Motor neuron (in vitro differentiated cells): ENCODE results near the gene ARPC2. TPM values are rescaled to one million over a fixed set of nuclear protein-coding genes. Genes with fewer than 3 reads are reported as not detected.
A peak's percentile ranks its signal among the peaks of the same experiment; 100 is the strongest.

Source experiments
- ATAC-seq, 8 experiments: fragments of 200-7000 bp; cut with Tn5 transposase; replicated peaks in 6 of 8; 2 replicates each; pipeline ENCODE4 v1.8.0; 2021; ENCODE audit warnings: mild to moderate bottlenecking in 8 of 8, moderate library complexity in 8 of 8
- H3K27ac ChIP-seq, 2 donors: fragments of 250-450 bp; sonication (Bioruptor Pico); 2 replicates each; pipeline ENCODE4 v1.9.0; 2021; ENCODE audit warnings: antibody characterized with exemption in 2 of 2, mild to moderate bottlenecking in 2 of 2, moderate library complexity in 1 of 2
- H3K4me1 ChIP-seq, 2 donors: fragments of 250-450 bp; sonication (Bioruptor Pico); replicated peaks in 1 of 2; 2 replicates each; pipeline ENCODE4 v1.6.1; 2021; ENCODE audit warnings: antibody characterized with exemption in 2 of 2, mild to moderate bottlenecking in 2 of 2, moderate library complexity in 1 of 2
- H3K4me3 ChIP-seq, 5 donors: fragments of 250-450 bp; sonication (Bioruptor Pico); 2 replicates each; pipeline ENCODE4 v1.9.0; 2021; ENCODE audit warnings: antibody characterized with exemption in 5 of 5, mild to moderate bottlenecking in 5 of 5, moderate library complexity in 4 of 5
- WGBS, 10 experiments: fragments of 450-650 bp; shearing (Covaris generic); methylation state at CpG; one replicate each; pipeline ENCODE4 v1.0.0; 2022; 5-methylcytosine and 5-hydroxymethylcytosine counted together
- in situ Hi-C, 9 experiments: fragments of 400-800 bp; cut with MboI; loops; one replicate each; pipeline ENCODE4 v1.15.0; 2021; ENCODE audit warnings: low sequenced_read_pairs in 9 of 9, low pct_unique_long_range_greater_than_20kb in 2 of 9; ENCODE audit not compliant: unreplicated experiment in 9 of 9
- total RNA-seq, 8 experiments: library from RNA; unstranded; fragments of 300-600 nt; gene quantifications; 2 replicates each; pipeline versions ENCODE4 v1.2.3 to v1.2.4, GENCODE V29; 2022

The ARPC2 gene
- total RNA-seq, 8 experiments from 2014 or later = 95.6 to 489 (median 176) TPM

- ATAC-seq = peak in 4 of 8 experiments; percentile 50 to 81 (median 62)
- Histone ChIP-seq H3K4me1 (no peaks in the 10 kb centered on the region), H3K27ac (no peak overlapping the region), H3K4me3 (no peak overlapping the region)
- 8 to 100% (median 73%) methylated on average over 1 to 4 of the region's 4 CpGs; no CpG with 5 or more reads in 3 of the 10 experiments for WGBS, 10 experiments
- in situ Hi-C loops = no loop called here
These were observed 29.5 kb upstream of the ARPC2 start for GRCh38 chr2:218187296-218188015.

- H3K27ac ChIP-seq = no peak overlapping the region
- in situ Hi-C loops = no loop called here
- WGBS, 10 experiments = 67 to 100% (median 94%) methylated on average over 1 to 2 of the region's 2 CpGs; no CpG with 5 or more reads in 6 of the 10 experiments
- H3K4me1 ChIP-seq = no peaks in the 10 kb centered on the region
- no peak for ATAC-seq
- no peak overlapping the region for H3K4me3 ChIP-seq
These were observed 28.5 kb upstream of the ARPC2 start for GRCh38 chr2:218188528-218188927.

- H3K4me1 ChIP-seq = no peaks in the 10 kb centered on the region
- in situ Hi-C loops = no loop called here
- no peak overlapping the region for H3K27ac ChIP-seq
- 5 to 86% (median 38%) methylated on average over 2 to 3 of the region's 3 CpGs; no CpG with 5 or more reads in 2 of the 10 experiments for WGBS, 10 experiments
- H3K4me3 ChIP-seq = no peak overlapping the region
- ATAC-seq = no peak
These were observed 24.0 kb upstream of the ARPC2 start for GRCh38 chr2:218192902-218193430.

- Histone ChIP-seq H3K27ac (no peak overlapping the region), H3K4me1 (no peaks in the 10 kb centered on the region), H3K4me3 (no peak overlapping the region)
- in situ Hi-C loops = no loop called here
- WGBS, 10 experiments = 0 to 100% (median 83%) methylated on average over 1 to 2 of the region's 4 CpGs; no CpG with 5 or more reads in 3 of the 10 experiments
- no peak for ATAC-seq
These were observed 23.3 kb upstream of the ARPC2 start for GRCh38 chr2:218193701-218194100.

- Histone ChIP-seq H3K4me3 (no peak overlapping the region), H3K27ac (no peak overlapping the region), H3K4me1 (no peaks in the 10 kb centered on the region)
- WGBS, 10 experiments = 77 to 100% (median 90%) methylated on average over 1 to 3 of the region's 3 CpGs; no CpG with 5 or more reads in 3 of the 10 experiments
- ATAC-seq = no peak
- in situ Hi-C loops = no loop called here
These were observed 22.1 kb upstream of the ARPC2 start for GRCh38 chr2:218194880-218195279.

- Histone ChIP-seq H3K4me1 (no peaks in the 10 kb centered on the region), H3K27ac (no peak overlapping the region), H3K4me3 (no peak overlapping the region)
- no peak for ATAC-seq
- WGBS, 10 experiments = 64 to 100% (median 78%) methylated on average over 1 to 4 of the region's 4 CpGs
- in situ Hi-C loops = no loop called here
These were observed 20.0 kb upstream of the ARPC2 start for GRCh38 chr2:218196974-218197373.

GRCh38 chr2:218202266-218202665, 14.7 kb upstream of the ARPC2 start:
- ATAC-seq = no peak
- H3K4me3 ChIP-seq = no peak overlapping the region
- in situ Hi-C loops = no loop called here
- H3K27ac ChIP-seq = no peak overlapping the region
- WGBS, 10 experiments = 33 to 100% (median 80%) methylated on average over 1 to 3 of the region's 3 CpGs; no CpG with 5 or more reads in 1 of the 10 experiments
- no peaks in the 10 kb centered on the region for H3K4me1 ChIP-seq

- no peak for ATAC-seq
These were observed 7.9 kb upstream of the ARPC2 start for GRCh38 chr2:218209078-218209477.

GRCh38 chr2:218214116-218214515, 2.9 kb upstream of the ARPC2 start:
- 45 to 100% (median 100%) methylated on average over 1 of the region's 1 CpG; no CpG with 5 or more reads in 1 of the 10 experiments for WGBS, 10 experiments

More at GRCh38 chr2:218209078-218209477, 7.9 kb upstream of the ARPC2 start:
- WGBS, 10 experiments = 80 to 100% (median 89%) methylated on average over 1 to 3 of the region's 3 CpGs; no CpG with 5 or more reads in 5 of the 10 experiments
- Histone ChIP-seq H3K4me1 (no peaks in the 10 kb centered on the region), H3K4me3 (no peak overlapping the region), H3K27ac (no peak overlapping the region)
- in situ Hi-C loops = no loop called here

GRCh38 chr2:218216336-218216673, 684 bp upstream of the ARPC2 start:
- peak overlapping the region; percentile 65 to 96 (median 78) for H3K4me3 ChIP-seq
- WGBS, 10 experiments = 14 to 100% (median 76%) methylated on average over 1 to 7 of the region's 9 CpGs; no CpG with 5 or more reads in 2 of the 10 experiments
- peak in 3 of 8 experiments; percentile 0 to 2 (median 1) for ATAC-seq
- in situ Hi-C loops = no loop called here
- H3K27ac ChIP-seq = peak overlapping the region; percentile 74 to 87
- H3K4me1 ChIP-seq = peaks cover 17 to 21% of the 10 kb centered on the region in 2 donors

More at GRCh38 chr2:218214116-218214515, 2.9 kb upstream of the ARPC2 start:
- no peak for ATAC-seq
- H3K4me1 ChIP-seq = peaks cover 10 to 14% of the 10 kb centered on the region in 2 donors
- H3K27ac ChIP-seq = no peak overlapping the region
- in situ Hi-C loops = no loop called here
- no peak overlapping the region for H3K4me3 ChIP-seq

- H3K4me1 ChIP-seq = peaks cover 17 to 21% of the 10 kb centered on the region in 2 donors
- peak overlapping the region; percentile 80 to 87 for H3K27ac ChIP-seq
- in situ Hi-C loops = no loop called here
- 0 to 20% (median 0%) methylated on average over 1 to 10 of the region's 47 CpGs; no CpG with 5 or more reads in 2 of the 10 experiments for WGBS, 10 experiments
- H3K4me3 ChIP-seq = peak overlapping the region; percentile 65 to 96 (median 78)
- ATAC-seq = peak; percentile 32 to 57 (median 50)
These were observed 625 bp downstream of the ARPC2 start for GRCh38 chr2:218217360-218218267.

- Histone ChIP-seq H3K4me1 (peaks cover 17 to 21% of the 10 kb centered on the region in 2 donors), H3K4me3 (peak overlapping the region; percentile 65 to 96 (median 78)), H3K27ac (peak overlapping the region in 1 of 2 donors; percentile 87)
- 0 to 38% (median 16%) methylated on average over 1 to 4 of the region's 4 CpGs; no CpG with 5 or more reads in 1 of the 10 experiments for WGBS, 10 experiments
- ATAC-seq = no peak
- in situ Hi-C loops = no loop called here
These were observed 1.5 kb downstream of the ARPC2 start for GRCh38 chr2:218218268-218219185.
